Neuronal stem cell (in vitro differentiated cells): ENCODE data around the gene SRBD1.

Experiments used
- DNase-seq: peaks from one replicate; pipeline ENCODE4 v3.0.0-alpha.2; 2013; ENCODE audit warnings: low spot score
- H2AFZ ChIP-seq: one replicate; pipeline ENCODE4 v1.6.1; 2013; ENCODE audit warnings: mild to moderate bottlenecking, low read length, inconsistent platforms
- H2AK5ac ChIP-seq: 2 replicates; pipeline ENCODE4 v1.6.1; 2013; ENCODE audit warnings: low read depth, mild to moderate bottlenecking, inconsistent platforms, low read length, moderate library complexity, mixed read lengths
- H2BK120ac ChIP-seq: 2 replicates; pipeline ENCODE4 v1.6.1; 2013; ENCODE audit warnings: low read depth, mild to moderate bottlenecking, inconsistent platforms, low read length, moderate library complexity, mixed read lengths
- H2BK12ac ChIP-seq: one replicate; pipeline ENCODE4 v1.6.1; 2013; ENCODE audit warnings: low read length, inconsistent platforms
- H2BK15ac ChIP-seq: 2 replicates; pipeline ENCODE4 v1.6.1; 2013; ENCODE audit warnings: mild to moderate bottlenecking, low read length, inconsistent platforms, mixed read lengths
- H2BK5ac ChIP-seq: one replicate; pipeline ENCODE4 v1.6.1; 2013; ENCODE audit warnings: inconsistent platforms, mild to moderate bottlenecking, low read length, moderate library complexity
- H3K14ac ChIP-seq: one replicate; pipeline ENCODE4 v1.6.1; 2013; ENCODE audit warnings: low read length, inconsistent platforms
- H3K18ac ChIP-seq: 2 replicates; pipeline ENCODE4 v1.6.1; 2013; ENCODE audit warnings: low read length, inconsistent platforms
- H3K23ac ChIP-seq: 2 replicates; pipeline ENCODE4 v1.6.1; 2013; ENCODE audit warnings: low read depth, mild to moderate bottlenecking, mixed read lengths, low read length, inconsistent platforms; ENCODE audit not compliant: poor library complexity
- H3K27ac ChIP-seq: replicated peaks from 3 replicates; pipeline ENCODE4 v1.5.1; 2013; ENCODE audit warnings: low read length, inconsistent platforms
- H3K27me3 ChIP-seq, 3 experiments: 2 replicates each; pipeline ENCODE4 v1.6.1; 2013; ENCODE audit warnings: low read length in 3 of 3, mild to moderate bottlenecking in 2 of 3, inconsistent platforms in 1 of 3, low read depth in 1 of 3, mixed read lengths in 1 of 3, moderate library complexity in 1 of 3; ENCODE audit not compliant: control insufficient read depth in 3 of 3, insufficient read depth in 3 of 3
- H3K36me3 ChIP-seq, 2 donors: replicated peaks in 1 of 2; 2 replicates each; pipeline ENCODE4 v1.6.1; 2013; ENCODE audit warnings: low read length in 2 of 2; ENCODE audit not compliant: control insufficient read depth in 2 of 2, insufficient read depth in 2 of 2
- H3K4ac ChIP-seq: 2 replicates; pipeline ENCODE4 v1.6.1; 2013; ENCODE audit warnings: inconsistent platforms, mild to moderate bottlenecking, low read length, moderate library complexity
- H3K4me1 ChIP-seq, 2 donors: 1 replicate in 1 of 2; 2 replicates in 1 of 2; pipeline ENCODE4 v1.6.1; 2013; ENCODE audit warnings: low read length in 2 of 2, low read depth in 1 of 2; ENCODE audit not compliant: control insufficient read depth in 2 of 2, insufficient read depth in 1 of 2
- H3K4me2 ChIP-seq: one replicate; pipeline ENCODE4 v1.6.1; 2013; ENCODE audit warnings: mild to moderate bottlenecking, low read length, inconsistent platforms; ENCODE audit not compliant: insufficient read depth, poor library complexity, severe bottlenecking
- H3K4me3 ChIP-seq, 2 donors: 2 replicates each; pipeline ENCODE4 v1.5.1; 2013; ENCODE audit warnings: low read length in 2 of 2, mild to moderate bottlenecking in 2 of 2, inconsistent platforms in 1 of 2, moderate library complexity in 1 of 2
- H3K79me1 ChIP-seq: one replicate; pipeline ENCODE4 v1.6.1; 2013; ENCODE audit warnings: low read depth, mild to moderate bottlenecking, inconsistent platforms, low read length, moderate library complexity
- H3K9ac ChIP-seq: one replicate; pipeline ENCODE4 v1.6.1; 2013; ENCODE audit warnings: mild to moderate bottlenecking, low read depth, low read length, inconsistent platforms; ENCODE audit not compliant: poor library complexity
- H3K9me3 ChIP-seq, 2 donors: replicated peaks in 1 of 2; 2 replicates each; pipeline versions ENCODE3 to v1.6.1; 2013; ENCODE audit warnings: low read length in 2 of 2, mild to moderate bottlenecking in 2 of 2, inconsistent platforms in 1 of 2, low read depth in 1 of 2, mixed read lengths in 1 of 2, moderate library complexity in 1 of 2; ENCODE audit not compliant: control insufficient read depth in 2 of 2, insufficient read depth in 1 of 2
- H4K8ac ChIP-seq: one replicate; pipeline ENCODE4 v1.6.1; 2013; ENCODE audit warnings: low read depth, mild to moderate bottlenecking, inconsistent platforms, low read length, moderate library complexity
- H4K91ac ChIP-seq: one replicate; pipeline ENCODE4 v1.6.1; 2013; ENCODE audit warnings: low read length, low read depth, mild to moderate bottlenecking, inconsistent platforms; ENCODE audit not compliant: poor library complexity
- WGBS, 2 donors: extraction: QIAGEN DNeasy Blood & Tissue Kit; methylation state at CpG; one replicate each; pipeline ENCODE4 v1.1.7; 2013; ENCODE audit warnings: missing lambda C conversion rate in 2 of 2, mixed read lengths in 1 of 2; ENCODE audit not compliant: insufficient read length in 2 of 2, insufficient replicate concordance in 1 of 2; ENCODE audit errors: extremely low coverage in 2 of 2; 5-methylcytosine and 5-hydroxymethylcytosine counted together

SRBD1 gene

GRCh38 chr2:45494978-45495293 lies 116.1 kb downstream of the SRBD1 start:
- no peaks in the 10 kb centered on the region for H3K79me1 ChIP-seq
- H3K9me3 ChIP-seq, result no peaks in the 10 kb centered on the region
- H2AK5ac ChIP-seq, result no peak overlapping the region
- H3K27ac ChIP-seq, result no peak overlapping the region
- no peak overlapping the region for H3K23ac ChIP-seq
- no peak overlapping the region for H3K4ac ChIP-seq
- no peaks in the 10 kb centered on the region for H3K4me1 ChIP-seq
- H4K8ac ChIP-seq, result no peak overlapping the region
- no peaks in the 10 kb centered on the region for H3K27me3 ChIP-seq
- DNase-seq, result no peak
- H3K14ac ChIP-seq, result no peak overlapping the region
- H2BK15ac ChIP-seq, result no peak overlapping the region
- no peak overlapping the region for H3K4me2 ChIP-seq
- no peak overlapping the region for H2BK120ac ChIP-seq
- no peak overlapping the region for H3K9ac ChIP-seq
- H2BK5ac ChIP-seq, result no peak overlapping the region
- no peak overlapping the region for H4K91ac ChIP-seq
- no CpG with 5 or more reads among the region's 1 CpG for WGBS, 2 donors
- no peak overlapping the region for H2AFZ ChIP-seq
- H3K36me3 ChIP-seq, result no peaks in the 10 kb centered on the region
- no peak overlapping the region for H3K4me3 ChIP-seq
- no peak overlapping the region for H3K18ac ChIP-seq
- H2BK12ac ChIP-seq, result no peak overlapping the region

GRCh38 chr2:45494275-45494977 lies 116.6 kb downstream of the SRBD1 start:
- H2AFZ ChIP-seq, result no peak overlapping the region
- no peak overlapping the region for H2BK15ac ChIP-seq
- no peak overlapping the region for H3K4ac ChIP-seq
- WGBS, 2 donors, result no CpG with 5 or more reads among the region's 2 CpGs
- no peak overlapping the region for H3K4me3 ChIP-seq
- no peak overlapping the region for H3K9ac ChIP-seq
- DNase-seq, result peak; percentile 54
- no peak overlapping the region for H2BK12ac ChIP-seq
- H3K27me3 ChIP-seq, result no peaks in the 10 kb centered on the region
- H3K23ac ChIP-seq, result no peak overlapping the region
- no peak overlapping the region for H3K4me2 ChIP-seq
- H2BK120ac ChIP-seq, result no peak overlapping the region
- H3K27ac ChIP-seq, result no peak overlapping the region
- no peak overlapping the region for H2BK5ac ChIP-seq
- H3K18ac ChIP-seq, result no peak overlapping the region
- no peak overlapping the region for H2AK5ac ChIP-seq
- no peak overlapping the region for H4K8ac ChIP-seq
- H3K79me1 ChIP-seq, result no peaks in the 10 kb centered on the region
- H3K36me3 ChIP-seq, result no peaks in the 10 kb centered on the region
- no peaks in the 10 kb centered on the region for H3K4me1 ChIP-seq
- no peaks in the 10 kb centered on the region for H3K9me3 ChIP-seq
- H3K14ac ChIP-seq, result no peak overlapping the region
- H4K91ac ChIP-seq, result no peak overlapping the region

DNA sequence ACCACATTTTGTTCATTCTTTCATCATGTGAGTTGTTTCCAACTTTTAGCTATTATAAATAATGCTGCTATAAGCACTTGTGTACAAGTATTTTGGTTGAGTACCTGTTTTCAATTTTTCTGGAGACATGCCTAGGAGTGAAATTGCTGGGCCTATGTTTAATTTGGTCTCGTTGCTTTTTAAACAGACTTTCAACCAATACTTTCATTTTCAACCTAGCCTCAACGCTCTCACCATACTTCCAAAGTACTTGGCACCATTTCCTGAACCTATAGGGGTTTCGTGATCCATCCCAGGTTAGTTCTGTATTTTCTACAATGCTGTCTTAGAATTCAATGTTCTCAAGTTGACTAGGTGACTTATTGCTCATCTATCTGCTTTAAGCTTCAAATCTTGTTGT lies 126.1 kb downstream of the SRBD1 start:
- Histone ChIP-seq H3K18ac (no peak overlapping the region), H4K8ac (no peak overlapping the region), H3K4me1 (no peaks in the 10 kb centered on the region), H3K27me3 (no peaks in the 10 kb centered on the region), H4K91ac (no peak overlapping the region), H2BK12ac (no peak overlapping the region), H2BK15ac (no peak overlapping the region), H3K79me1 (no peaks in the 10 kb centered on the region), H3K36me3 (peaks cover 0 to 3% of the 10 kb centered on the region in 2 donors), H3K9me3 (no peaks in the 10 kb centered on the region), H2AFZ (no peak overlapping the region), H2BK5ac (no peak overlapping the region), H2BK120ac (no peak overlapping the region), H3K9ac (no peak overlapping the region), H3K14ac (no peak overlapping the region), H3K27ac (no peak overlapping the region), H3K4me3 (no peak overlapping the region), H2AK5ac (no peak overlapping the region), H3K4me2 (no peak overlapping the region), H3K23ac (no peak overlapping the region), H3K4ac (no peak overlapping the region)
- no peak for DNase-seq
- no CpG with 5 or more reads among the region's 3 CpGs for WGBS, 2 donors

DNA sequence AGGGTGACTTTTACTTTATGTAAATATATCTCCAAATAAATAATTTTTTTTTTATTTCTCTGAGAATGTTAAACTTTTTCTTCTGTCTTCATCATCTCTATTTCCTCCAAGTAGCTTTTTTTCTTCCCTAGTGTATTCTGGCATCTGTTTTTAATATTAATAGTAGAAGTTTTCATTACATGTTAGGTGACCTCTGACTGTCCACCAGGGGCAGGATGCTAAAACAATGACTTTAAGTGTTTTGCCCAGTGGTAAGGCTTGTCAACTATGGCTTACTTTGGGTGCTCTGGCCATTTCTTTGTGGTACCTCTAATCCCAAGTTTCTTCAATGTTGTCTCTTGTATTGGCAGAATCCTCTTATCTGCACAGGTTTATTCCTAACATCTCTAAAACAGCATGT lies 127.1 kb downstream of the SRBD1 start:
- DNase-seq, result no peak
- no peak overlapping the region for H3K14ac ChIP-seq
- H4K91ac ChIP-seq, result no peak overlapping the region
- H3K18ac ChIP-seq, result no peak overlapping the region
- no peak overlapping the region for H3K23ac ChIP-seq
- H2AFZ ChIP-seq, result no peak overlapping the region
- no peak overlapping the region for H3K4me2 ChIP-seq
- peaks cover 0 to 3% of the 10 kb centered on the region in 2 donors for H3K36me3 ChIP-seq
- H3K9ac ChIP-seq, result no peak overlapping the region
- no peaks in the 10 kb centered on the region for H3K79me1 ChIP-seq
- H3K9me3 ChIP-seq, result no peaks in the 10 kb centered on the region
- H3K4me1 ChIP-seq, result no peaks in the 10 kb centered on the region
- H3K27me3 ChIP-seq, result no peaks in the 10 kb centered on the region
- no peak overlapping the region for H3K27ac ChIP-seq
- H2BK12ac ChIP-seq, result no peak overlapping the region
- H2AK5ac ChIP-seq, result no peak overlapping the region
- H2BK120ac ChIP-seq, result no peak overlapping the region
- no peak overlapping the region for H3K4ac ChIP-seq
- H3K4me3 ChIP-seq, result no peak overlapping the region
- H2BK15ac ChIP-seq, result no peak overlapping the region
- no peak overlapping the region for H2BK5ac ChIP-seq
- H4K8ac ChIP-seq, result no peak overlapping the region
